PFSK-1 (cell line): ENCODE measurements around the gene PRAME.

Experiments used
- FOXP2 ChIP-seq: optimal IDR thresholded peaks from 2 replicates; pipeline ENCODE3; 2011; ENCODE audit warnings: borderline replicate concordance, control low read depth, inconsistent platforms; ENCODE audit not compliant: insufficient read depth; ENCODE audit errors: extremely low read length, extremely low read depth
- POLR2AphosphoS5 ChIP-seq: IDR thresholded peaks from 2 replicates; pipeline ENCODE4 v1.6.1; 2012; ENCODE audit warnings: low read depth, mild to moderate bottlenecking, control low read depth, low read length, moderate library complexity
- REST ChIP-seq, 2 experiments: IDR thresholded peaks; 2 replicates each; pipeline versions ENCODE4 v1.6.1 to v1.8.0; 2011 to 2012; ENCODE audit warnings: low read depth in 2 of 2, low read length in 2 of 2, control low read depth in 1 of 2, inconsistent platforms in 1 of 2, mild to moderate bottlenecking in 1 of 2, moderate library complexity in 1 of 2; ENCODE audit not compliant: insufficient read depth in 1 of 2
- SIN3A ChIP-seq: IDR thresholded peaks from 2 replicates; pipeline ENCODE4 v1.6.1; 2012; ENCODE audit warnings: mild to moderate bottlenecking, low read length, moderate library complexity, borderline replicate concordance; ENCODE audit not compliant: insufficient read depth
- TAF1 ChIP-seq: IDR thresholded peaks from 2 replicates; pipeline ENCODE4 v1.6.1; 2012; ENCODE audit warnings: low read length, control low read depth, borderline replicate concordance; ENCODE audit not compliant: insufficient read depth

PRAME gene

GRCh38 chr22:22599248-22599647 is 40.2 kb upstream of the PRAME start:
- no peak for TF ChIP-seq TAF1
- TF ChIP-seq POLR2AphosphoS5: no peak
- no peak for TF ChIP-seq FOXP2
- TF ChIP-seq SIN3A: no peak
- no peak for TF ChIP-seq REST (IDR thresholded peaks at IDR 0.05; ENCODE audit: insufficient read depth in 1 of 2, low read depth in 2 of 2, low read length in 2 of 2)

DNA sequence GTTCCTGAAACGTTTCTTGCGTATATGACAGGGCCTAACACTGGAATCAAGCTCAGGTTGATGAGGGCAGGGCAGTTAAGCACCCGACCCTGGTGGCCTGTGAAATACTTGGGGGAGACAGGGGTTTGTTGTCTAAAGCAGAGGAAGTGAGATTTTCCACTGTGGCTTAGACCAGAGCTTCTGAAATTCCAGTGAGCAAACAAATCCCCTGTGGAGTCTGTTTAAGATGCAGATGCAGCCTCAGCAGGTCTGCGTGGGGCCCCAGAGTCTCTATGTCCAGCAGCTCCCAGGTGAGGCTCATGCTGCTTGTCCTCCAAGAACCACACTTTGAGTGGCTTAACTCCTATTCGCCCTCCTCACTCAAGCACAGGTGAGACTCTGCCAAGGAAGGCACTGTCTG is 39.1 kb upstream of the PRAME start:
- TF ChIP-seq POLR2AphosphoS5 (no peak), FOXP2 (no peak), TAF1 (no peak), SIN3A (no peak), REST (IDR thresholded peaks at IDR 0.05; ENCODE audit: insufficient read depth in 1 of 2, low read depth in 2 of 2, low read length in 2 of 2) (no peak)

DNA sequence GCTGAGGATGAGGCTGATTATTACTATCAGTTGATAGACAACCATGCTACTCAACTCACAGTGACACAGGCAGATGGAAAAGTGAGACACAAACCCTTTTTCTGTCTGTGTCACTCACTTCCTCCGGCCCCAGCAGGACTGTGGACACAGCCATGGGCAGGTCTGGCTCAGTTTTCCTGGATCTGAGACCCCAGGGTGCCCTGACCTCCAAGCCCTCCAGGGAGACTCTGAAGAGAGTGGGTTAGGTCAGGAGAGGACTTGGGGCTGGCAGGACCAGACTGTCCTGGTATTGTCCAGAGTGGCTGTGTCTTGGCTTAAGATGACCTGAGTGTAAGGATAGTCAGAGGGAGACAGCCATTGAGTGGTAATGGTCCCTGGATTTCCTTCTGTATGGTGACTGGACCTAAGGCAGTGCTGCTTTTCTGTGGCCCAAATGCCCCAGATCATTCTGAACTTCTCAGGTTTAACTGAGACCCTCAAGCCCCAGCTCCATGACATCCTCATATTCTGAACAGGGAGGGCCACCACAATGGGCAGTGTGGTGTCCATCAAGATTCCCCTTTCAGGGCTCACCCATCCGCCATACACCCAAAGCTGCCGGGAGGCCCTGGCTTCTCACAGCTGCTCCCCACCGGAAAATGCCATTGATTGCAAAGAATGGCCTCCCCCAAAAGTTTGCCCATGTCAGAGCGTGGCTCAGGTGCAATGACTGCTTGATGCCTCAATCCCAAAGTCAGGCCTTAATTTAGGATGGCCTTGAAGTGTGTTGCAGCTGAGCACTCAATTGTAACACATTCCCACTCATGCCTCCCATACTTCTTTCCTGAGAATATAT is 36.2 kb upstream of the PRAME start:
- no peak for TF ChIP-seq POLR2AphosphoS5
- no peak for TF ChIP-seq SIN3A
- TF ChIP-seq FOXP2: no peak

DNA sequence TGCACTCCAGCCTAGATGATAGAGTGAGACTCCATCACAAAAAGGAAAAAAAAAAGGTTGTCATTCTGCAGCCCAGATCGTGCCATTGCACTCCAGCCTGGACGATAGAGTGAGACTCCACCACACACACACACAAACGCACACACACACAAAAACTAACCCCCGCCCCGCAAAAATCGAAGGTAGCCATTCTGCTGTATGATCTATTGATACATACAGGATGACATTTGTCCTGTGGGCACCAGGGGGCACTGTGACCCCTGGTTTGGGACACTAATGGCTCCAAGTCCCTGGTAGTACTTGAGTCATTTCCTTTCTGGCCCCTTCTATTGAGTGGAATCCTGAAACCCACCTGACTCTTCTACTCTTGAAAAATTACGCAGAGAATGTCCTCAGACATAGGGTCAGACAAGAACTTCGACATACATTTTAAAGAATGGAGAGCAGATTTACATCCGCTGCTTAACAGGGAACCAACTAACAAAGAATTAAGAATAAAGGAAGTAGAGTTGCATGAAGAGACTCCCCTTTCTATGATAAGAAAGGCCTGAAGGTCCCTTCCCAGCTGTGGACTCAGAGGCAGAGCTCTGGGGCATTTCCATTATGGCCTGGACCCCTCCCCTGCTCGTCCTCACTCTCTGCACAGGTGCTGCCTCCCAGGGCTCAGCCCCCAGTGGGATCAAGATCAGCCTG is 35.0 kb upstream of the PRAME start:
- no peak for TF ChIP-seq TAF1

DNA sequence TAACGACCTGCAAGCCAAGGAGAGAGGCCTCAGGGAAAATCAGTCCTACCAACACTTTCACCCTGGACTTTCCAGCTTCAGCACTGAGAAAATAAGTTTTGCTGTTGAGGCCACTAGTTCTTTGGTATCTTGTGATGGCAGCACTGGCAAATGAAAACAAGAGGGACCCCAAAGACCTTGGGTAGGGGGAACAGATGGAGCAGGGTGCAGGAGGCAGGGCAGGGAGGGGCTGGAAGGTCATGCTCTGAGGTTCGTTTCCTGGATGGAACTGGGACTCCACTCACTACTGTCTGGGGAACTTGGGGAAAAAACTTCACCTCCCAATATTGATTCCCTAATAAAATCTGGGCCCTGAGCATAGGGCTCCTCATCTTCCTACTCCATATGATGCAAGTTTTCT is 34.2 kb upstream of the PRAME start:
- TF ChIP-seq SIN3A (no peak), REST (IDR thresholded peaks at IDR 0.05; ENCODE audit: insufficient read depth in 1 of 2, low read depth in 2 of 2, low read length in 2 of 2) (no peak), TAF1 (no peak), FOXP2 (no peak), POLR2AphosphoS5 (no peak)
